Prostate gland (tissue), 2 donors: ENCODE measurements around the gene TRIM68.

Experiments used
- POLR2A ChIP-seq: fragments of 450-650 bp; IDR thresholded peaks from one replicate; pipeline ENCODE4 v1.6.1; 2016; ENCODE audit warnings: antibody characterized with exemption, mild to moderate bottlenecking
- POLR2AphosphoS5 ChIP-seq: sonication (generic); formaldehyde crosslinking; IDR thresholded peaks from one replicate; pipeline ENCODE4 v1.6.1; 2017; ENCODE audit warnings: antibody characterized with exemption
- TF ChIP-seq, protein P1 (sequence below), 4 experiments: fragments of 200-600 bp in 2 of 4; fragments of 450-650 bp in 2 of 4; sonication (generic) in 2 of 4; IDR thresholded peaks; 1 replicate in 3 of 4; 2 replicates in 1 of 4; pipeline ENCODE4 v1.5.1; 2016 to 2019; ENCODE audit warnings: antibody characterized with exemption in 4 of 4, mild to moderate bottlenecking in 2 of 4, moderate library complexity in 2 of 4

- TF ChIP-seq POLR2AphosphoS5, result no peak
- no peak for TF ChIP-seq POLR2A
- TF ChIP-seq, protein P1, sequence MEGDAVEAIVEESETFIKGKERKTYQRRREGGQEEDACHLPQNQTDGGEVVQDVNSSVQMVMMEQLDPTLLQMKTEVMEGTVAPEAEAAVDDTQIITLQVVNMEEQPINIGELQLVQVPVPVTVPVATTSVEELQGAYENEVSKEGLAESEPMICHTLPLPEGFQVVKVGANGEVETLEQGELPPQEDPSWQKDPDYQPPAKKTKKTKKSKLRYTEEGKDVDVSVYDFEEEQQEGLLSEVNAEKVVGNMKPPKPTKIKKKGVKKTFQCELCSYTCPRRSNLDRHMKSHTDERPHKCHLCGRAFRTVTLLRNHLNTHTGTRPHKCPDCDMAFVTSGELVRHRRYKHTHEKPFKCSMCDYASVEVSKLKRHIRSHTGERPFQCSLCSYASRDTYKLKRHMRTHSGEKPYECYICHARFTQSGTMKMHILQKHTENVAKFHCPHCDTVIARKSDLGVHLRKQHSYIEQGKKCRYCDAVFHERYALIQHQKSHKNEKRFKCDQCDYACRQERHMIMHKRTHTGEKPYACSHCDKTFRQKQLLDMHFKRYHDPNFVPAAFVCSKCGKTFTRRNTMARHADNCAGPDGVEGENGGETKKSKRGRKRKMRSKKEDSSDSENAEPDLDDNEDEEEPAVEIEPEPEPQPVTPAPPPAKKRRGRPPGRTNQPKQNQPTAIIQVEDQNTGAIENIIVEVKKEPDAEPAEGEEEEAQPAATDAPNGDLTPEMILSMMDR (IDR thresholded peaks at IDR 0.05), result no peak
Measured at GRCh38 chr11:4565371-4565770, 42.7 kb downstream of the TRIM68 start.
